HT-29 (cell line): ENCODE results near the gene TOMM34. TPM values are rescaled to one million over a fixed set of nuclear protein-coding genes. Genes with fewer than 3 reads are reported as not detected.
A peak's percentile ranks its signal among the peaks of the same experiment; 100 is the strongest.

ENCODE experiments used
- DNase-seq: peaks from one replicate; pipeline ENCODE4 v3.0.0-alpha.2; 2015; ENCODE audit warnings: low spot score
- total RNA-seq: library from RNA; depleted of rRNA; stranded (reverse); fragments of >200 nt; shearing (Covaris generic); gene quantifications from 2 replicates; pipeline ENCODE4 v1.2.3, GENCODE V29; 2014

The TOMM34 gene
- total RNA-seq, 1 experiment from 2014 or later = 85.2 TPM

DNA sequence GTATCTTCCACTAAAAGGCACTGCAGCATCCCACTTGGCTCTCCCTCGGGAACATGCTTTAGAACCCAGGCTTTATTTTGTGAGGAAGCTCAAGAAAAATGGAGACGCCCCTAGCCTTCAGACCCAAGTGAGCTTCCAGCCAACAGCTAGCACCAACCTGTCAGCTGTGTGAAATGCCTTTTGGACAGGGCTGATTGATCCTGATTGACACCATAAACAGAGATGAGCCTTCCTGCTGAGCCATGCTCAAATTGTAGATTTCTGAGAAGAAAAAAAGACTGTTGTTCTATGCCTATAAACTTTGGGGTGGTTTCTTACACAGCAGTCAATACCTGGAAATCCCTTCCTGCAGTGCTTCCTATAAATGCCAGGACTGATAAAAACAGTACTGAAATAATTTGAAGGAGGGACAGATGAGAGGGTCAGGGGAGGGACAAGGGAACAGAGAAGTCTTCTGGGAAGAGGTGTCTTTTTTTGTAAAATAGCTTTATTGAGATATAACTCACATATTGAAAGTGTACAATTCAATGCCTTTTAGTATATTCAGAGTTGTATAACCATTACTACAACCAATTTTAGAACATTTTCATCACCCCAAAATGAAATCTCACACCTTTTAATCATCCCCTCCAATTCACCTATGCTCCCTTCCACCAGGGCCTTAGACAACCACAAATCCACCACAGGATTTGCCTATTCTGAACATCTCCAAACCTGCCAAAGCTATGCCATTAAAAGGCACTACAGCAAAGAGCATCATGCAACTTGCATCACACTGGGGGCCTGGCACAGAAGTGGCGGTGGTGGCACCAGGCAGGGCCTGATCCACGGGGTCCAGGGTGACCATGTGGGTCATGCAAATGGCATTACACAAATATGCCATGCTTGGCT lies 3.4 kb upstream of the TOMM34 start:
- no peak for DNase-seq

DNA sequence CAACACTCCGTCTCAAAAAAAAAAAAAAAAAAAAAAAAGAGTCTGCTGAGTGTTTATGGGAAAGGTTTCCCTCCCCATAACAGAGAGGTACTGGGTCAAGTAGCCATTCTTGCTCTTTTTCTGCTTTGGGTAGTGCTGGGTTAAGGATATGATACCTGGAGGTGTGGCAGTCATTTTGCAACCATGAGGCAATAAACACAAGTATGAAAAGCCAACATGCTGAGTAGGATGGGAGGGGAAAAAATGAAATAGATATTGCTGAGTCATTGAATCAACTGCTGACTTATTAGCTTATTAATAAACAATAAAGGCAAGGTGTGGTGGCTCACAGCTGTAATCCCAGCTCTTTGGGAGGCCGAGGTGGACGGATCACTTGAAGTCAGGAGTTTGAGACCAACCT lies 2.3 kb upstream of the TOMM34 start:
- no peak for DNase-seq

DNA sequence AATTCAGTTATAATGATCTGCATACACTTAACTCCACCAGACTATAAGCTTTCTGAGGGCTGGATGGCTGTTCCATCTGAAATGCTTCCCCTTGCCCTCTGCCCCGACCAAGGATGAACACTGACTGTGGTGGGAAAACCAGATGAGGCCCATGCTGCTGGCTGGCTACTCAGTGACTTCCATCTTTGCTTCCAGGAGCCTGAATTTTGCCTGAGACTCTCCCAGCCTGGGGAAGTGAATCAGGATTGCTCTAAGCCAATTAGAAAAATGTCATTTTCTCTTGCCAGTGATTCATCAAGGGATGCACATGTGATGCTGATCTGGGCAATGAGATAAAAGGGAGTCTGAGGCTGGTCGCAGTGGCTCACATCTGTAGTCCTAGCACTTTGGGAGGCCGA lies 1.7 kb upstream of the TOMM34 start:
- no peak for DNase-seq

DNA sequence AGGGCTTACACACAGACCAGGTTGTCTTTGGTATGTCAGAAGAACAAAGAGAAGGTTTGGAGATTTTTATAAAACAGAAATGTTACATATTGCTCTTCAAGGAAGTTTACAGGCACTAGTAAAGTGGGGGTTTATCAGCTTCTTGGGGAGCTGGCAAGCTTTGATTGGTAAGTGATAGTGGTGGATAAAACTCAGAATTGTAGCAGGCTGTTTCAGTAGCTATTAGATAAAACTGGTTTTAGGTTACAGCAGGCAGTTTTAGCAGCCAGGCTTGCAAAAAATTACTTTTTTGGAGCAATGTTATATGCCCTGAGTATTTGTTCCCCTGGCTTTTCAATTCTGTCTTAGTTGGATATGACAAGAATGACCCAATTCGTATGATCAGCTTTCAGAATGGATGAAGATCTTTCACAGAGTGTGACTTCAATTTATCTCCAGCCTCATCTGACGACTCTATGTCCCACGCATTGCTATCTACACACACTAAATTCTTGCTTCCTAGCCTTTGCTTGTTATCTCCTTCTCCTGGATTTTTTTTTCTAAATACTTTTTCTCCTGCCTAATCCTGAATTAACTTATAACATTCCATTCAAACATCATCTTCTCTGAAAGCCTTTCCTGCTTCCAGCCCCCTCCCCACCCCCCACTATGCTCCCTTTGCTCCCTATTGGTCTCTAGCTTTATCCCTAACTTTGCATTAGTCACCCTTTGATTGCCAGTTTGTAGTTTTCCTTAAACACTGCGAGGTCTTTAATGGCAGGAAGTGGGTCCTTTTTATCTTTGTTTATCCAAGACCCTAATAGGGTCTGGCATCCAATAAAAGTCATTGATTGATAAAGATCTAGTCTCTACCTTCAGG lies 1.0 kb upstream of the TOMM34 start:
- no peak for DNase-seq

DNA sequence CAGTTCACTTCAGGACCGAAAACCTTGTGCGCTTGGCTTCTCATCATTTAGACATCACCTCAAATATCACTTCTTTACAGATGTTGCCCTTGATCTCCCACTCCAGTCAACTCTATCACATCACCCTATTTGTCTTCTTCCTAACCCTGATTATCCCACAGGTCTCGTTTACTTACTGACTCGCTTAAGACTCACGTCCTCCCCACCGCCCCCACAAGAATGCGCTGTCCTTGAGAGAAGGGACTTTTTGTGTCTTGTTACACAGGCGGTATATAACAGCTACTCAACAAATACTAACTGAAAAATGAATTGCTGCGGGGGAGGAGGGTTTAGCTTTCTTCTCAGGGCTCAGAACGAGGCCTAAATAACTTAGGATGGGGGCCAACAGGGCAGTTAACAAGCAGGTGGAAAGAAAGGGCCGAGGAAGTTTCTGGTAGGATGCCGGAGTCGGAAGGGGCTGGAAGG lies 527 bp downstream of the TOMM34 start:
- peak; percentile 70 for DNase-seq

DNA sequence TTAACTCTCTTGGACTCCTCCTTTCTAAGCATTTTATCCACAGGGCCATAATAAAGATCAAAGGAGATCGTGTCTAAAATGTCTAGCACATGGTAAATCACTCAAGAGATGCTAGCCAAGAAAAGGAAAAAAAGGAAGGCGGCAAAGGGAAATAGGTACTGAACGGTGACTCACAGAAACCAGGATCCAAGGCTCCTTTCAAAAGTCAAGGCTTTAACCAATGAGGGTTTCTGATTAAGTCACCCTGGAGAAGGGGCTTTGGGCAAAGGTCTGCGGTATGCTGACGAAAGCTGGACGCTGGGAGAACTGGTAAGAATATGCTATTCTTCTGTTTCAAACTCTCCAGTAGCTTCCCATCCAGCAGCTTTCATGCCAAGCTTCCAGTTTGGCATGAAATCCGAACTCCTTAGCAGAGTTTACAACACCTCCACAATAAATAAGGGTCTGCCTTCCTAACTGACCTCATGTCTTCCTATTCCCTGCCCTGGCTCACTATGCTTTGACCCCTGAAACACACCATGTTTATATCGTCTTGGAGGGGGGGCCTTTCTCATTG lies 1.0 kb downstream of the TOMM34 start:
- peak; percentile 45 for DNase-seq

DNA sequence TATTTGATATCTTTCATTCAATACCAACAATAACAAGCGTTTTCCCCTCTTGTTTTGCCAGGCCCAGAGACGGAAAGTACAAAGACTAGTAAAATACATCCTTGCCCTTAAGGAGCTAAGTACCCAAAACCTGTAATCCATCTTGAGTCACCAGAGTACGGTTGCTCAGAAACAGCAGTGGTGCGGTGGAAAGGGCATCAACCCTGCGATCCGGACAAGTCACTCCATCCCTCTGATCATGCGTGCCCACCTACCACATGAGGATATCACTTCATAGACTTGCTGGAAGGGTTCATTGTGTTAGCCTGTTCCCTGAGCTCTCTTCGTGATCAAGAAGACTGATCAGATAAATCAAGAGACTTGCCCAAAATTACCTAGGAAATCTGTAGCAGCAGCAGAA lies 1.9 kb downstream of the TOMM34 start:
- no peak for DNase-seq

DNA sequence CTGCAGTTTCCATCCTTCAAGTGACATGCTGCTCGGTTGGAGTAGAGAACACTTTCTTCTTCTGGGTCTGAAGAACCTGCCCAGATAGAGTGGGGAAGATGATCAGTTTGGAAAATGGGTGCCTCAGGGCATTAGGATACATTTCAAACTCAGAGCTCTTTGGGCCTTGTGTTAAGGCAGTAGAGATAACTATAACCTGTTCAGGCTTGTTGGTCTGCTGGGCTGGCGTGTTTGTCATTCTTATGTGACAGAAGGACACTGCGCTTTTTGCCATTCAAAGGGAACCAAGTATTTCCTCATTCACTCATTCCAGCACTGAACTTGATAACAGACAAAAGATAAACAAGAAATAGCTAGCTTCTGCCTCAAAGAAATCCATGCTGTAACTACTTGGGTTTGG lies 3.8 kb downstream of the TOMM34 start:
- no peak for DNase-seq

DNA sequence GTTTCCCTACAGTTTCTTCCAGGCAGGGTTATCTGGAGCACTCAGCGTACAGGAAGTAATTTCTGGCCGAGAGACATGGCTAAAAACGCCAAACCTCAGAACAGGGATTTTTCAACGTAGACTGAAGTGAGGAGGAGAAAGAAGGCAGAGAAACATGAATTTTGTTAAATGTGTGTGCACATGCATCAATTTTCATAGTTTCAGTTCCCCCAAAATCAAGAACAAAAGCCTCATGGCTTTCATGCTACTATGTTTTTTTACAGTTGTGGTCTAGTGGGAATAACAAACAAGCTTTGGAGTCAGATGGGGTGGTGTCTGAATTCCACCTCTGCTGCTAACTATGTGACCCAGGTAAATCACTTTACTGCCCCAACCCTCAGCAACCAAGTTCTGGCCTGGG lies 4.9 kb downstream of the TOMM34 start:
- DNase-seq = no peak

DNA sequence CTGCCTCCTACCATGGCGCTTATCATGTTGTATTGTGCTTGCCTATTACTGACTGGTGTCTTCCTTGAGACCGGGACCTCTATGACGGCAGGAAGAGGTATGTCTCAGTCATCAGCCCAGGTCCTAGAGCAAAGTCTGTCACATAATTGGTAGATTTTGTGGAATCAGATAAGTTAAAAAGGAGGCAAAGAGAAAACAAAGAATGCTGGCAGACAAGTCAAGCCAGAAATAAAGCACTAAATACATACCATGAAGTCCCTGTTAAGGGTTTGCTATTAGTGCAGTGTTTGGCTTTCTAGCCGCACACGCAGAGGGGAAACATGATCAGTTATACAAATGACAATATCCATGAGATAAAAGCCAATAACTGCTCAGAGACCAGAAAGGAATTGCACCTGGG lies 6.0 kb downstream of the TOMM34 start:
- DNase-seq = no peak

DNA sequence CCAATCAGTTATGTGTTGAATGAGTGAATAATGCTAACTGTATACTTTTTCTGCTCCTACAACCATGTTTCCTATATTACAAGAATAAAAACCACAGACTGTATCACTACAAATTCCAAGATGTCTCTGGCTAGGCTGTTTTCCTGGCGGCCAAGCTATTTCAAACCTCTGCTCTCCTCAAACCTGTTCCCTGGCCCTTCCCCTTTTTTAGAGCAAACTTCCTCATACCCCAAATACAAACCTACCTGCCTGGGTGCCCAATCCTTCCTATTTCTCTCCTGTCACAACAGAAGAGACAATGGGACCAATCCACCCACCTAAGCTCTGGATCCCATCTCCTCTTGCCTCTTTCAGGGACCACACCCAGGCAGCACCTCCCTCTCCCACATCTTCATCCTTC lies 7.5 kb downstream of the TOMM34 start:
- DNase-seq = no peak

DNA sequence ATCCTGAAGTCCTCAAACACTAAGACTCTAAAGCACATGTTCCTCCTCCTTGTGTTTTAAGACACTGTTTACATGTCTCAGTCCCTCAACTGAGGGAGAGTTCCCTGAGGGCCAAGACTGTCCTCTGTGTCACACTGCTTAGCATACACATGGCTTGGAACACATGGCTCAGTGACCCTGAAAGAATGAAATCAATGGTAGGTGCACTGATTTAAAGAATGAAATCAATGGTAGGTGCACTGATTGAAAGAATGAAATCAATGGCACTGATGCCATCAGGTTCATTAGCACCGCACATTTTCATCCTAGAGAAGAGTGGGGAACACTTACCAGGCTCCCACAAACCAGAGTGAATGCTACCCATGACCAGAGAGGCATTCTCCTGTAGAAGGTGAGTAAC lies 9.8 kb downstream of the TOMM34 start:
- DNase-seq = no peak

DNA sequence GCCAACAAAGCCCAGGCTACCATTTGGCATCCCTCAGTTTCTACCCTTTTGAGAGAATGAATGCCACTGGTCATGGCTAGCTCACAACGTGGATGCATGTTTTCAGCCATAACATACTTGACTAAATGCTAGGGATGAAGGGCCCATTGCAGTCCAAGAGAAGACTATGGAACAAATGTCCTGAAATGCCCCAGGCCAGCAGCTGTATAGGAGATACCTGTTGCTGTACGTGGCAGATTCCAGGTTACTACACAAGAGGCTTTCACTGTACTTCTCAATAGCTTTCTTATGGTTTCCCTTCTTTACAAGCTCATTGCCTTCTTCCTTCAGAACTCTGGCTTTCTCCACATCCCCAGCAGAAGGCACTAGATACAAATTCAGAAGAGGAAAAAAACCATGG lies 11.7 kb downstream of the TOMM34 start:
- no peak for DNase-seq

DNA sequence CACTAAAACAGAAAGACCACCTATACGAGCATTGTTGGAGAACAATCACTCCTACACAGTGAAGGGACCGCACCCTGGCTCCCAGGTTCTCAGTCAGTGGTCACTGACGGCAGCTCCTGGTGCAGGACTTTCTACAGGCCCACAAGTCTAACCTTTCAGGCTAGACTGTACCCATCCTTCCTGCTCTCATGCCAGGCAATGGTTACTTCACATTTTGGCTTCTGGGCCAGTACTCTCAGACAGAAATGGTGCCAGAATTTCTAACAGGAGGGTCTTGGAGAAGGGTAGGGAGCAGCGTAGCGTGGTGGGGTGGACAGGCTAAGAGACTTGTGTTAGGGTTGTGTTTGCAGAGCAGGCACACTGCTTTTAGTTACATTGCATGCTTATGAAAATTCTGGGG lies 12.1 kb downstream of the TOMM34 start:
- DNase-seq = no peak

DNA sequence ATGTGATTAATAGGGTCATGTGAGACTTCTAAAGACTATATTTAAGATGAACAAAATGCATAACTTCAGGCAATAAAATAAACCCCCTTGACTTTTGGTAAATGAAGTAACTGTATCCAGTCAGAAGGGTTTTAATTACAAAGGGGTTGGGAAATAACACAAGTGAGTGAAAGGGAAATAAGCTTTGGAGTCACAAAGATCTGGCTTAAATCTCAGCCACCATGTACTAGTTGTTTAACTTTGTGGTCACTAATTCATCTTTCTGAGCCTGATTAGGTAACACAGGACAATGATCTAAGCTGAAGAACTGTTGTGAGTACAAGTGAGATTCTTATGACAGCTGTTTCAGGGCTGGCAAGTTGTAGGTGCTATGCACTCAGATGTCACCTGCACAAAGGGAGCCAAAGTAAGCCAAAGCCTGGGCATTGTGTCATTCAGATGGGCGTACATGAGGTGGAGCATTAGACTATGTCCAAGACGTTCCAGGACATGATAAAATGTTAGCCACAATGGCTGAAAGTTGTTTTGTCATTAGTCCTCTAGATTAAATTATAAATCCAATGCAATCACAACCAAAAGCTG lies 13.8 kb downstream of the TOMM34 start:
- DNase-seq = no peak

DNA sequence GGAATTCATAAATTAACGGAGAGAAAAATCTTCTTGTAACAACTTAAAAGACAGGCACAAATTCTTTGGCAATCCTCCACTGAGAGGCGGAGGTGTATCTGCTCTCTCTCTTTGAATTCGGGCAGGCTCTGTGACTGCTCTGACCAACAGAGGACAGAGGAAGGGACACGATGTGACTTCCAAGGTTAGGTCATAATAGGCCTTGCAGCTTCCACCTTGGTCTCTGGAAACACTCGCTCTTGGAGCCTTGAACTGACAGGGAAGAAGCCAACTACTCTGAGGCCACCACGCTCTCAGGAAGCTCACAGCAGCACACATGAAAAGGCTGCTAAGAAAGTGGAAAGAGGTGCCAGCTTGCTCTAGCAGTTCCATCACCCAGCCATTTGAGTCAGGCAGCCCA lies 14.9 kb downstream of the TOMM34 start:
- no peak for DNase-seq

DNA sequence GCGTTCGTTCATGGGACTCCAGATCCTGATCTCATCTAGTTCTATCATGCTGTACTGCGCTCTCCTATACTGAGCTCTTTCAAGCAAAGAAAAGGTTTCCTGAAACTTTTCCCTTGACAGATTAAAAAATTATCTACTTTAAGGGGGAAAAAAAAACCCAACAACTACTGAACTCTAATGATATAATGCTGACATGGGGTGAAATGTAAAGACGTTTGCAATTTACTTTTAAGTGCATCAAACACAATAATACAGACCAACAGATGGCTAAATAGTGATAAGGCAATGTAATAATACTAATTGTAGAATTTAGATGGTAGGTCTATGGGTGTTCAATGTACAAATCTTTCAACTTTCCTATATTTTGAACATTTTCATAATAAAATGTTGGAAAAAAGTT lies 16.4 kb downstream of the TOMM34 start:
- no peak for DNase-seq

DNA sequence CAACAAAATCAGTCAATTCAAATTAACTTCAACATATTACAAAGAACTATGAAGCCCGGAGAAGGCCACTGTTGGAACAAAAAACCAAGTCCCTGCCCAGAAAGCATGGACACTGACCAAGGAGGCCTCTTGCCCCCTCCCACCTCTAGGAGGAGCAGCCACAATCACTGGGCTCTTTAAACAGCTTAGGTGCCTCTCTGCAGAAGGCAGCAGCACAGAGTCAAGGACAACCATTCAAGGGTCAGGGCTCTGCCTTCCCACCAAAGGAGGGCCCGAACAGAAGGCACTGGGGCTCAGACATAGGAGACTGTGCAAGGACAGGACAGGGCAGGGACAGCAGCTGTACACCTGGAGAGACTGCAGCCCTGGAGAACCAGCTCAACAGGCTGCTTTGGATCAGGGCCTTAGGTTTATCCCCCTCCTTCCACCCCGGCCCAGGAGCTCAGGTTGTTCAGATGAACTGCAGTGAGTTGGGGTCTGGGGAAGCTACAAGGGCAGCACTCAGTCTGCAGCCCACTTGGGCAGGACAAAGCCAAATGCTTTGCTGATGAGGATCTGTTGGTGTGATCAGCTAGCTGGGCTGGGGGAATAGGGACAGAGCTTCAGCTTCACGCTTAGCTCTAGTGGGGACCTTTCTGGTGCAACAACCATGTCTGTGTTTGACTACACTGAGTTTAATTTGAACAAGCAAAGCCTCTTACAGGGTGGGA lies 17.8 kb downstream of the TOMM34 start:
- peak; percentile 21 for DNase-seq

DNA sequence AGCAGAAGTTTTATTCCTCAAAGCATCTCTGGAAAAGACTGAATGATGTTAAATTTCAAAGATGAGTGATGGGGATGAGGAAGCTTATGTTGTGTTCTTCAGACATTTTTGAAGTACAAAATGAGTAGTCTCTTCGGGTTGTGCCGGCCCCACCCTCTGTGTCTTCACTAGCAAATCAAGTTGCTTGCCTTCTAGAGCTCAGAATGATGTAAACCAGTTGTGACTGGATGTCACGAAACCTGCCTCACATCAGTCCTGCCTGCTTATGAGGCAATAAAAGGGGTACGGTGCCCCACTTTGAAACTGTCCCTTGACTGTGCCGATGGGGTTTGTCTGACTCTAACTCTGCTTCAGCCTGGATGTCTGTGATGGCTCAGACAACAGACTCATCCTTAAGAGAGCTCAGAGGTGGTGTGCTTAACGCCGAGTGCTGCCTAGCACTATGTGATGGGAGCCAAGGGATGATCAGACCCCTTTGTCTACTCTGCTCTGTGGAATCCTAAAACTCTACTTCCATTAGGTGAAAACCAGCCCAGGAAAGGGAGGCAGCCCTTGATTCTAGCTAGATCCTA lies 19.0 kb downstream of the TOMM34 start:
- no peak for DNase-seq

DNA sequence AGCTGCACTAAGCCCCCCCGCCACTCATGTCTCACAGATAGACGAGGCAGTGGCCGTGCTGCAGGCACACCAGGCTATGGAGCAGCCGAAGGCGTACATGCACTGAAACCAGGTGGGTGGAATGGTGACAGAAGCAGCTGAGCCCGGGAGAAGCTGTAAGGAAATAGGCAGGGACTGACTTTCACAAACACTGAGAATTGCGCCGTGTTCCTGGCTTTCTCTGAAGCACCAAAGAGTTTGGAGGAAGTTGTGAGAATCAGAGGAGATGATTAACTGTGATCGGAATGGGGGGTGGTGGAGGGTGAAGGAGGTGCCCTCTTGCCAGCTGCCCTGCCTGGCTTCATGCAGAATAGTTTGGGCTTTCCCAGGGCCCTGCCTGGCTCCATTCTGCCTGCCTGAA lies 21.6 kb downstream of the TOMM34 start:
- DNase-seq = no peak

DNA sequence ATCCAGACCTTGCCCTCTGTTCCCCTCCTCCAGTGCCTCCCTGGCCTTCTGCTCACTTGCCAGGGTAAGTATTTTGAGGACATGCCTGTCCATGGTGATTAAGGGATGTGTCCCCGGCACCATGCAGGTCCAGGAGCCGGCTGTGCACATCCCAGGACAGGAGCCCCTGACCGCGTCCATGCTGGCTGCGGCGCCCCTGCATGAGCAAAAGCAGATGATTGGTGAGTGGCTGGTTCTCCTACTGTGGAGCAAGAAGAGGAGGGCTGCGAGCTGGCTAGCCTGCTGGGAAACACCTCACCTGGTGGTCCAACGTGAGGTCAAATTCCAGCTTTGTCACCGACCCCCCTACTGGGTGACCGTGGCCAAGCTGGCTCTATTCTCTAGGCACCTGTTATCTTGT lies 23.7 kb downstream of the TOMM34 start:
- no peak for DNase-seq
